ENCODE measurements around the gene CFAP57. TPM values are rescaled to one million over a fixed set of nuclear protein-coding genes. Genes with fewer than 3 reads are reported as not detected.

CFAP57 gene
- total and polyA plus RNA-seq, 2 of the 8 experiments (the other 6 are each of a cell fraction or from before 2014, with no cell fraction given), result 0.20 to 0.80 TPM

- H3K56ac ChIP-seq (replicated peaks; ENCODE audit: insufficient read length, low read depth, low read length), result no peak overlapping the region
- 87% methylated on average over 10 of the region's 10 CpGs; no CpG with 5 or more reads in 1 of the 2 experiments for WGBS, 2 experiments (ENCODE audit: extremely low coverage in 1 of 2, insufficient coverage in 1 of 2, insufficient read length in 1 of 2, insufficient replicate concordance in 2 of 2, low coverage in 1 of 2, low lambda C conversion rate in 2 of 2, missing lambda C conversion rate in 1 of 2)
- POLR2A ChIA-PET (ENCODE audit: partially characterized antibody), result no interaction called here
- H3K79me2 ChIP-seq (ENCODE audit: control insufficient read depth in 1 of 2, insufficient read depth in 2 of 2, low read length in 2 of 2), result no peaks in the 10 kb centered on the region
- FAIRE-seq, result no peak
- no peak overlapping the region for H4K91ac ChIP-seq (replicated peaks; ENCODE audit: insufficient read length, low read length)
- no peak overlapping the region for H3K9ac ChIP-seq (replicated peaks in 1 of 4; ENCODE audit: extremely low read depth in 1 of 4, low read depth in 3 of 4, low read length in 3 of 4)
- H3K27ac ChIP-seq (ENCODE audit: low read depth, low read length), result no peak overlapping the region
- no peak overlapping the region for H3K4ac ChIP-seq (replicated peaks; ENCODE audit: insufficient read length, low read depth, low read length)
- H3K18ac ChIP-seq (ENCODE audit: extremely low read depth, low read length), result no peak overlapping the region
- no peak overlapping the region for H3K23ac ChIP-seq (ENCODE audit: insufficient read length)
- no peaks in the 10 kb centered on the region; a peak in 1 of 7 replicates for H3K27me3 ChIP-seq (replicated peaks in 1 of 4; ENCODE audit: control insufficient read depth in 3 of 4, extremely low read depth in 1 of 4, insufficient read depth in 3 of 4, low read length in 3 of 4)
- no peak overlapping the region for H2AFZ ChIP-seq (ENCODE audit: low read length)
- CTCF ChIA-PET (ENCODE audit: partially characterized antibody), result no interaction called here
- no peaks in the 10 kb centered on the region for H3K9me3 ChIP-seq (ENCODE audit: insufficient read depth in 2 of 2, low read depth in 1 of 2, low read length in 1 of 2)
- no peak overlapping the region for H4K5ac ChIP-seq (ENCODE audit: insufficient read length, low read depth, low read length)
- no peak overlapping the region for H2AK5ac ChIP-seq (ENCODE audit: low read depth, low read length)
- no peak overlapping the region for H2BK120ac ChIP-seq (replicated peaks; ENCODE audit: low read depth, low read length)
- no peaks in the 10 kb centered on the region; a peak in 1 of 7 replicates for H3K4me1 ChIP-seq (replicated peaks in 1 of 4; ENCODE audit: control insufficient read depth in 3 of 4, insufficient read depth in 4 of 4, low read length in 3 of 4)
- no peaks in the 10 kb centered on the region for H4K20me1 ChIP-seq (replicated peaks in 1 of 2; ENCODE audit: control insufficient read depth in 1 of 2, insufficient read depth in 2 of 2, low read length in 2 of 2)
- no peak overlapping the region for H3K14ac ChIP-seq (ENCODE audit: insufficient read length)
- no peak overlapping the region; the same call in 1 of the 2 replicates for H4K8ac ChIP-seq (ENCODE audit: extremely low read depth, insufficient read depth, low read length)
- H2BK15ac ChIP-seq (ENCODE audit: low read length), result no peak overlapping the region; the same call in 1 of the 2 replicates
- H2BK5ac ChIP-seq (ENCODE audit: low read depth, low read length), result no peak overlapping the region
- no peaks in the 10 kb centered on the region for H3K23me2 ChIP-seq (ENCODE audit: low read depth, low read length)
- H3K4me3 ChIP-seq (ENCODE audit: extremely low read depth in 1 of 4, insufficient read depth in 2 of 4, low read depth in 3 of 4, low read length in 4 of 4), result no peak overlapping the region
- H3K36me3 ChIP-seq (ENCODE audit: control insufficient read depth in 2 of 4, insufficient read depth in 4 of 4, low read length in 3 of 4), result no peaks in the 10 kb centered on the region
- no peak for DNase-seq (ENCODE audit: low read depth in 1 of 2, low spot score in 2 of 2)
- no peak overlapping the region for H2BK12ac ChIP-seq (ENCODE audit: low read depth, low read length)
- H3K79me1 ChIP-seq (ENCODE audit: low read depth, low read length), result no peaks in the 10 kb centered on the region
- H3K4me2 ChIP-seq (ENCODE audit: insufficient read depth in 1 of 2, low read depth in 2 of 2, low read length in 2 of 2), result no peak overlapping the region
- no peak overlapping the region for H2BK20ac ChIP-seq (ENCODE audit: low read length)
- no peak for TF ChIP-seq CTCF (IDR thresholded peaks at IDR 0.05; ENCODE audit: control extremely low read depth in 1 of 3, insufficient read depth in 1 of 3, low read depth in 1 of 3, low read length in 3 of 3)
- TF ChIP-seq GTF2F1 (IDR thresholded peaks at IDR 0.05; ENCODE audit: borderline replicate concordance, low read depth, low read length), result no peak
- no peak for TF ChIP-seq RFX5 (IDR thresholded peaks at IDR 0.05; ENCODE audit: borderline replicate concordance, low read depth, low read length)
- TF ChIP-seq HDAC2 (IDR thresholded peaks at IDR 0.05; ENCODE audit: borderline replicate concordance in 1 of 2, low read depth in 2 of 2, low read length in 2 of 2), result no peak
- no peak for TF ChIP-seq CHD1 (IDR thresholded peaks at IDR 0.05; ENCODE audit: low read depth, low read length)
- TF ChIP-seq POLR2AphosphoS5 (IDR thresholded peaks at IDR 0.05; ENCODE audit: low read depth, low read length), result no peak
- no peak for TF ChIP-seq CBX5 (IDR thresholded peaks at IDR 0.05; ENCODE audit: low read depth, low read length)
- TF ChIP-seq CREB1 (IDR thresholded peaks at IDR 0.05), result no peak
- no peak for TF ChIP-seq ATF2 (IDR thresholded peaks at IDR 0.05; ENCODE audit: low read length)
- no peak for TF ChIP-seq NANOG (IDR thresholded peaks at IDR 0.05; ENCODE audit: insufficient read depth, low read depth, low read length, poor library complexity, severe bottlenecking)
Observed at GRCh38 chr1:43217747-43218146, 45.6 kb downstream of the CFAP57 start.

Measured in H1 (cell line).